SK-N-SH treated with all-trans-retinoic acid at 6 μM for 48 hours (cell line): Measurements from ENCODE around the gene NDUFA5.

Source experiments
- ATAC-seq: fragments of 200-7000 bp; cut with Tn5 transposase; 3 replicates; pipeline ENCODE4 v1.9.1; 2020; ENCODE audit warnings: mild to moderate bottlenecking, moderate library complexity
- ARNTL ChIP-seq: fragments of 450-650 bp; formaldehyde crosslinking; IDR thresholded peaks from 2 replicates; pipeline ENCODE4 v1.5.0; 2020; ENCODE audit warnings: low read depth, mild to moderate bottlenecking, moderate library complexity, borderline replicate concordance
- BACH2 ChIP-seq: fragments of 250-450 bp; sonication (Bioruptor Pico); IDR thresholded peaks from 2 replicates; pipeline ENCODE4 v1.9.0; 2021; ENCODE audit warnings: mild to moderate bottlenecking, borderline replicate concordance
- CREB5 ChIP-seq: fragments of 250-450 bp; sonication (Bioruptor Pico); IDR thresholded peaks from 2 replicates; pipeline ENCODE4 v1.5.1; 2020; ENCODE audit warnings: low read depth, mild to moderate bottlenecking, moderate library complexity
- CSDC2 ChIP-seq: fragments of 250-450 bp; sonication (Bioruptor Pico); IDR thresholded peaks from 2 replicates; pipeline ENCODE4 v1.5.0; 2020; ENCODE audit warnings: mild to moderate bottlenecking, moderate library complexity
- CSRNP3 ChIP-seq: fragments of 250-450 bp; sonication (Bioruptor Pico); IDR thresholded peaks from 2 replicates; pipeline ENCODE4 v1.5.1; 2021; ENCODE audit warnings: mild to moderate bottlenecking, moderate library complexity
- GLIS3 ChIP-seq: fragments of 250-450 bp; sonication (Bioruptor Pico); IDR thresholded peaks from 2 replicates; pipeline ENCODE4 v1.5.0; 2020; ENCODE audit warnings: mild to moderate bottlenecking, moderate library complexity
- OSR1 ChIP-seq: fragments of 250-450 bp; sonication (Bioruptor Pico); IDR thresholded peaks from 2 replicates; pipeline ENCODE4 v1.8.0; 2022; ENCODE audit warnings: moderate library complexity, mild to moderate bottlenecking, inconsistent platforms
- PATZ1 ChIP-seq: fragments of 250-450 bp; sonication (Bioruptor Pico); IDR thresholded peaks from 2 replicates; pipeline ENCODE4 v1.8.0; 2020; ENCODE audit warnings: mild to moderate bottlenecking, moderate library complexity, borderline replicate concordance
- POU6F1 ChIP-seq: fragments of 250-450 bp; sonication (Bioruptor Pico); IDR thresholded peaks from 2 replicates; pipeline ENCODE4 v1.8.0; 2021; ENCODE audit warnings: low read depth, mild to moderate bottlenecking, moderate library complexity, borderline replicate concordance
- PPARA ChIP-seq: fragments of 250-450 bp; sonication (Bioruptor Pico); IDR thresholded peaks from 2 replicates; pipeline ENCODE4 v1.5.0; 2020; ENCODE audit warnings: mild to moderate bottlenecking, borderline replicate concordance
- RARB ChIP-seq: fragments of 250-450 bp; sonication (Bioruptor Pico); IDR thresholded peaks from 2 replicates; pipeline ENCODE4 v1.8.0; 2021; ENCODE audit warnings: mild to moderate bottlenecking, moderate library complexity
- SNAI2 ChIP-seq: fragments of 250-450 bp; sonication (Bioruptor Pico); IDR thresholded peaks from 2 replicates; pipeline ENCODE4 v1.5.0; 2020; ENCODE audit warnings: mild to moderate bottlenecking, moderate library complexity
- TOX ChIP-seq: fragments of 250-450 bp; sonication (Bioruptor Pico); IDR thresholded peaks from 2 replicates; pipeline ENCODE4 v1.8.0; 2021; ENCODE audit warnings: mild to moderate bottlenecking, moderate library complexity, borderline replicate concordance
- TSHZ2 ChIP-seq: fragments of 250-450 bp; sonication (Bioruptor Pico); IDR thresholded peaks from 2 replicates; pipeline ENCODE4 v1.5.0; 2020; ENCODE audit warnings: mild to moderate bottlenecking, moderate library complexity
- ZC3H10 ChIP-seq: fragments of 250-450 bp; sonication (Bioruptor Pico); IDR thresholded peaks from 2 replicates; pipeline ENCODE4 v1.5.1; 2021; ENCODE audit warnings: mild to moderate bottlenecking, moderate library complexity
- ZFP3 ChIP-seq: fragments of 250-450 bp; sonication (Bioruptor Pico); IDR thresholded peaks from 2 replicates; pipeline ENCODE4 v1.5.0; 2020; ENCODE audit warnings: mild to moderate bottlenecking, moderate library complexity
- ZNF565 ChIP-seq: fragments of 450-650 bp; formaldehyde crosslinking; conservative IDR thresholded peaks from 2 replicates; pipeline ENCODE4 v1.5.0; 2020; ENCODE audit warnings: low read depth, mild to moderate bottlenecking, moderate library complexity
- ZNF70 ChIP-seq: fragments of 450-650 bp; formaldehyde crosslinking; IDR thresholded peaks from 2 replicates; pipeline ENCODE4 v1.5.0; 2020; ENCODE audit warnings: mild to moderate bottlenecking, moderate library complexity
- ZNF8 ChIP-seq: fragments of 450-650 bp; formaldehyde crosslinking; IDR thresholded peaks from 2 replicates; pipeline ENCODE4 v1.5.0; 2020; ENCODE audit warnings: mild to moderate bottlenecking, moderate library complexity

Gene NDUFA5

GRCh38 chr7:123601530-123601929, 43.9 kb upstream of the NDUFA5 start, which contains the start of gene ASB15:
Gene ASB15, plus strand, starts transcription at chr7:123601821. Its CDS starts 12,682 bp downstream, at chr7:123614503.
- no peak for ATAC-seq
- TF ChIP-seq CSDC2 (CRISPR knock-in tag): no peak
- peak; percentile 27; the same call in 1 of the 2 replicates for TF ChIP-seq TSHZ2 (CRISPR knock-in tag)

GRCh38 chr7:123600876-123601275, 43.3 kb upstream of the NDUFA5 start:
- TF ChIP-seq ARNTL (CRISPR knock-in tag): no peak
- TF ChIP-seq PPARA: no peak
- TF ChIP-seq CREB5 (CRISPR knock-in tag): no peak
- no peak for TF ChIP-seq BACH2
- TF ChIP-seq POU6F1 (CRISPR knock-in tag): no peak
- no peak for TF ChIP-seq ZFP3 (CRISPR knock-in tag)
- no peak for TF ChIP-seq ZNF565 (CRISPR knock-in tag)
- TF ChIP-seq ZNF70: no peak
- no peak for TF ChIP-seq OSR1
- TF ChIP-seq RARB (CRISPR knock-in tag): no peak
- no peak for TF ChIP-seq ZC3H10 (CRISPR knock-in tag)
- no peak for TF ChIP-seq PATZ1
- TF ChIP-seq GLIS3 (CRISPR knock-in tag): no peak
- no peak for TF ChIP-seq ZNF8 (CRISPR knock-in tag)
- no peak for TF ChIP-seq CSDC2 (CRISPR knock-in tag)
- no peak for TF ChIP-seq SNAI2 (CRISPR knock-in tag)
- TF ChIP-seq, all 23 proteins: peak for 0
- no peak for ATAC-seq

- ATAC-seq: no peak
- TF ChIP-seq ZNF565 (CRISPR knock-in tag) (no peak), CSRNP3 (CRISPR knock-in tag) (no peak), TOX (no peak), OSR1 (no peak), GLIS3 (CRISPR knock-in tag) (no peak)
These were observed 42.1 kb upstream of the NDUFA5 start for GRCh38 chr7:123599766-123600165.

- ATAC-seq: no peak
- TF ChIP-seq SNAI2 (CRISPR knock-in tag) (no peak), TSHZ2 (CRISPR knock-in tag) (no peak), POU6F1 (CRISPR knock-in tag) (no peak), PPARA (no peak), CSDC2 (CRISPR knock-in tag) (no peak), PATZ1 (no peak), ARNTL (CRISPR knock-in tag) (no peak), ZNF70 (no peak)
These were observed 41.0 kb upstream of the NDUFA5 start for GRCh38 chr7:123598657-123599056.
